H9 (cell line): ENCODE measurements around the gene CDCA3. TPM values are rescaled to one million over a fixed set of nuclear protein-coding genes. Genes with fewer than 3 reads are reported as not detected.

ENCODE experiments used
- DNase-seq: peaks from one replicate; pipeline ENCODE4 v3.0.0-alpha.2; 2017
- H2AFZ ChIP-seq: one replicate; pipeline ENCODE4 v1.6.1; 2013; ENCODE audit warnings: mild to moderate bottlenecking, low read length, control low read depth, moderate library complexity
- H2AK5ac ChIP-seq: 2 replicates; pipeline ENCODE4 v1.6.1; 2013; ENCODE audit warnings: low read length, control low read depth, mixed read lengths; ENCODE audit not compliant: insufficient read length
- H2BK120ac ChIP-seq: one replicate; pipeline ENCODE4 v1.6.1; 2013; ENCODE audit warnings: low read depth, mild to moderate bottlenecking, low read length, control low read depth, inconsistent platforms; ENCODE audit not compliant: poor library complexity, severe bottlenecking
- H2BK12ac ChIP-seq: 2 replicates; pipeline ENCODE4 v1.6.1; 2013; ENCODE audit warnings: low read length, control low read depth, mixed read lengths, low read depth; ENCODE audit not compliant: insufficient read length
- H2BK15ac ChIP-seq: 2 replicates; pipeline ENCODE4 v1.6.1; 2013; ENCODE audit warnings: low read depth, low read length, control low read depth
- H2BK20ac ChIP-seq: one replicate; pipeline ENCODE4 v1.6.1; 2013; ENCODE audit warnings: low read depth, mild to moderate bottlenecking, low read length, control low read depth, inconsistent platforms; ENCODE audit not compliant: poor library complexity, severe bottlenecking
- H2BK5ac ChIP-seq: 2 replicates; pipeline ENCODE4 v1.6.1; 2013; ENCODE audit warnings: low read length, control low read depth, mixed read lengths; ENCODE audit not compliant: insufficient read length
- H3K14ac ChIP-seq: 2 replicates; pipeline ENCODE4 v1.6.1; 2013; ENCODE audit warnings: low read length, control low read depth; ENCODE audit not compliant: insufficient read depth
- H3K18ac ChIP-seq: 2 replicates; pipeline ENCODE4 v1.6.1; 2013; ENCODE audit warnings: low read depth, mild to moderate bottlenecking, mixed read lengths, low read length, control low read depth; ENCODE audit not compliant: insufficient read length
- H3K23ac ChIP-seq: 2 replicates; pipeline ENCODE4 v1.6.1; 2013; ENCODE audit warnings: low read length, control low read depth, mixed read lengths, low read depth; ENCODE audit not compliant: insufficient read length
- H3K23me2 ChIP-seq: 2 replicates; pipeline ENCODE4 v1.6.1; 2013; ENCODE audit warnings: low read depth, mild to moderate bottlenecking, mixed read lengths, low read length, control low read depth; ENCODE audit not compliant: insufficient read length, poor library complexity, severe bottlenecking
- H3K27ac ChIP-seq: 2 replicates; pipeline ENCODE4 v1.5.1; 2013; ENCODE audit warnings: low read length, control low read depth, mixed read lengths, low read depth; ENCODE audit not compliant: insufficient read length
- H3K27me3 ChIP-seq: 2 replicates; pipeline ENCODE4 v1.6.1; 2013; ENCODE audit warnings: low read length, control low read depth, inconsistent platforms; ENCODE audit not compliant: insufficient read depth
- H3K4ac ChIP-seq: 2 replicates; pipeline ENCODE4 v1.6.1; 2013; ENCODE audit warnings: low read depth, mild to moderate bottlenecking, control low read depth, inconsistent platforms, low read length, moderate library complexity
- H3K4me1 ChIP-seq: 2 replicates; pipeline ENCODE4 v1.6.1; 2013; ENCODE audit warnings: low read length, control low read depth, inconsistent platforms; ENCODE audit not compliant: insufficient read depth
- H3K4me2 ChIP-seq: 2 replicates; pipeline ENCODE4 v1.6.1; 2013; ENCODE audit warnings: low read length, control low read depth, mixed read lengths; ENCODE audit not compliant: insufficient read length, insufficient read depth
- H3K56ac ChIP-seq: 2 replicates; pipeline ENCODE4 v1.6.1; 2013; ENCODE audit warnings: low read depth, mild to moderate bottlenecking, mixed read lengths, low read length, control low read depth; ENCODE audit not compliant: insufficient read length
- H3K79me1 ChIP-seq: 2 replicates; pipeline ENCODE4 v1.6.1; 2013; ENCODE audit warnings: low read depth, mild to moderate bottlenecking, moderate library complexity, low read length, control low read depth, inconsistent platforms; ENCODE audit not compliant: insufficient read depth, poor library complexity, severe bottlenecking
- H3K79me2 ChIP-seq: 2 replicates; pipeline ENCODE4 v1.6.1; 2013; ENCODE audit warnings: low read length, control low read depth, inconsistent platforms; ENCODE audit not compliant: insufficient read depth
- H3K9ac ChIP-seq: 2 replicates; pipeline ENCODE4 v1.6.1; 2013; ENCODE audit warnings: low read length, control low read depth, mixed read lengths; ENCODE audit not compliant: insufficient read length; ENCODE audit errors: extremely low read depth
- H3K9me3 ChIP-seq: one replicate; pipeline ENCODE4 v1.6.1; 2013; ENCODE audit warnings: low read depth, low read length, inconsistent platforms; ENCODE audit not compliant: control insufficient read depth
- H3T11ph ChIP-seq: one replicate; pipeline ENCODE4 v1.6.1; 2013; ENCODE audit warnings: mild to moderate bottlenecking, low read length, control low read depth, inconsistent platforms
- H4K20me1 ChIP-seq: one replicate; pipeline ENCODE4 v1.6.1; 2013; ENCODE audit not compliant: control insufficient read depth, insufficient read length, insufficient read depth
- H4K5ac ChIP-seq: 2 replicates; pipeline ENCODE4 v1.6.1; 2013; ENCODE audit warnings: low read depth, mild to moderate bottlenecking, mixed read lengths, low read length, control low read depth; ENCODE audit not compliant: insufficient read length
- H4K8ac ChIP-seq: replicated peaks from 2 replicates; pipeline ENCODE4 v1.6.1; 2013; ENCODE audit warnings: low read length, control low read depth, mixed read lengths, low read depth; ENCODE audit not compliant: insufficient read length
- H4K91ac ChIP-seq: 2 replicates; pipeline ENCODE4 v1.6.1; 2013; ENCODE audit warnings: low read depth, mild to moderate bottlenecking, moderate library complexity, mixed read lengths, low read length, control low read depth; ENCODE audit not compliant: insufficient read length
- H3K27ac Mint-ChIP-seq, 3 experiments: 2 replicates in 2 of 3; 3 replicates in 1 of 3; pipeline ENCODE4 v1.8.0; 2020 to 2021; ENCODE audit warnings: mixed read lengths in 3 of 3, mild to moderate bottlenecking in 1 of 3, moderate library complexity in 1 of 3
- H3K27me3 Mint-ChIP-seq: 2 replicates; pipeline ENCODE4 v1.8.0; 2021; ENCODE audit warnings: low read depth, mild to moderate bottlenecking, moderate library complexity, mixed read lengths
- H3K36me3 Mint-ChIP-seq, 3 experiments: 2 replicates in 2 of 3; 3 replicates in 1 of 3; pipeline ENCODE4 v1.8.0; 2020 to 2021; ENCODE audit warnings: low read depth in 3 of 3, mixed read lengths in 3 of 3; ENCODE audit not compliant: insufficient read depth in 1 of 3
- H3K4me1 Mint-ChIP-seq, 2 experiments: 2 replicates each; pipeline ENCODE4 v1.8.0; 2020; ENCODE audit warnings: mixed read lengths in 2 of 2
- H3K4me3 Mint-ChIP-seq, 2 experiments: 2 replicates in 1 of 2; 3 replicates in 1 of 2; pipeline ENCODE4 v1.8.0; 2020 to 2021; ENCODE audit warnings: mild to moderate bottlenecking in 2 of 2, mixed read lengths in 2 of 2, moderate library complexity in 1 of 2
- H3K9me3 Mint-ChIP-seq, 2 experiments: 2 replicates in 1 of 2; 3 replicates in 1 of 2; pipeline ENCODE4 v1.8.0; 2020; ENCODE audit warnings: mild to moderate bottlenecking in 2 of 2, mixed read lengths in 2 of 2, moderate library complexity in 1 of 2
- CTCF ChIP-seq: fragments of 200-600 bp; sonication (generic); conservative IDR thresholded peaks from 3 replicates; pipeline ENCODE4 v1.8.0; 2021; ENCODE audit warnings: antibody characterized with exemption, mild to moderate bottlenecking
- WGBS: extraction: QIAGEN DNeasy Blood & Tissue Kit; methylation state at CpG from one replicate; pipeline ENCODE4 v1.1.7; 2013; ENCODE audit warnings: missing lambda C conversion rate, low lambda C conversion rate, mixed read lengths; ENCODE audit not compliant: insufficient read length; ENCODE audit errors: extremely low coverage; 5-methylcytosine and 5-hydroxymethylcytosine counted together
- total RNA-seq: library from RNA; stranded (reverse); gene quantifications from 2 replicates; pipeline ENCODE4 v1.2.1, GENCODE V29; 2021

Gene CDCA3
- total RNA-seq, 1 experiment from 2014 or later: 45.1 TPM

GRCh38 chr12:6849976-6850560, 1.0 kb downstream of the CDCA3 start:
- Mint-ChIP-seq H3K9me3 (no peaks in the 10 kb centered on the region; a peak in 1 of 5 replicates), H3K27ac (peak overlapping the region in 1 of 3 experiments; percentile 17; a peak in 1 of 7 replicates), H3K36me3 (peaks cover 22 to 62% (median 57%) of the 10 kb centered on the region in 3 experiments; a peak in 6 of 7 replicates), H3K4me3 (peak overlapping the region; percentile 94 to 98), H3K27me3 (no peaks in the 10 kb centered on the region), H3K4me1 (peaks cover 24 to 26% of the 10 kb centered on the region in 2 experiments)
- Histone ChIP-seq H2BK20ac (no peak overlapping the region), H3K27ac (no peak overlapping the region), H2AK5ac (no peak overlapping the region), H3K79me1 (no peaks in the 10 kb centered on the region), H4K5ac (no peak overlapping the region), H3K27me3 (no peaks in the 10 kb centered on the region), H3K9me3 (no peaks in the 10 kb centered on the region), H3K23ac (no peak overlapping the region), H3K56ac (no peak overlapping the region), H3K18ac (no peak overlapping the region), H3K9ac (peak overlapping the region; percentile 46), H2BK120ac (no peak overlapping the region), H2AFZ (no peak overlapping the region), H4K20me1 (peaks cover 2% of the 10 kb centered on the region), H3K4ac (no peak overlapping the region), H3K4me2 (peak overlapping the region; percentile 78), H2BK15ac (no peak overlapping the region), H2BK12ac (no peak overlapping the region), H3K23me2 (peaks cover 16% of the 10 kb centered on the region), H3T11ph (no peak overlapping the region), H4K8ac (no peak overlapping the region), H4K91ac (no peak overlapping the region), H3K79me2 (peaks cover 5% of the 10 kb centered on the region; the same call in 1 of the 2 replicates), H2BK5ac (no peak overlapping the region), H3K14ac (no peak overlapping the region), H3K4me1 (no peaks in the 10 kb centered on the region; the same call in 1 of the 2 replicates)
- DNase-seq: no peak
- TF ChIP-seq CTCF: no peak
- no CpG with 5 or more reads among the region's 10 CpGs for WGBS
